MM.1S (cell line): ENCODE measurements around the gene NR6A1.

Source experiments
- DNase-seq: peaks from one replicate; pipeline ENCODE4 v3.0.0-alpha.2; 2015
- H2AFZ ChIP-seq: fragments of 300-600 bp; sonication (generic); 2 replicates; pipeline ENCODE4 v1.6.0; 2016; ENCODE audit warnings: antibody characterized with exemption, low read length
- H3F3A ChIP-seq: fragments of 300-600 bp; sonication (generic); 2 replicates; pipeline ENCODE4 v1.6.1; 2016; ENCODE audit warnings: mild to moderate bottlenecking, antibody characterized with exemption, low read length, moderate library complexity, mixed read lengths; ENCODE audit not compliant: insufficient read depth
- H3K27ac ChIP-seq: fragments of 300-600 bp; sonication (generic); 2 replicates; pipeline ENCODE4 v1.5.1; 2016; ENCODE audit warnings: mild to moderate bottlenecking, low read length
- H3K27me3 ChIP-seq: fragments of 300-600 bp; sonication (generic); replicated peaks from 2 replicates; pipeline ENCODE4 v1.6.0; 2016; ENCODE audit warnings: low read length; ENCODE audit not compliant: insufficient read depth
- H3K36me3 ChIP-seq: fragments of 300-600 bp; sonication (generic); replicated peaks from 2 replicates; pipeline ENCODE4 v1.6.1; 2016; ENCODE audit warnings: mild to moderate bottlenecking, low read length, mixed read lengths; ENCODE audit not compliant: insufficient read depth
- H3K4me1 ChIP-seq: fragments of 300-600 bp; sonication (generic); 2 replicates; pipeline ENCODE4 v1.6.1; 2016; ENCODE audit warnings: low read length, mixed read lengths
- H3K4me2 ChIP-seq: fragments of 300-600 bp; sonication (generic); 2 replicates; pipeline ENCODE4 v1.6.0; 2016; ENCODE audit warnings: low read depth, low read length
- H3K4me3 ChIP-seq: fragments of 300-600 bp; sonication (generic); 2 replicates; pipeline ENCODE4 v1.5.1; 2016; ENCODE audit warnings: low read length, mixed read lengths
- H3K79me2 ChIP-seq: fragments of 300-600 bp; sonication (generic); 2 replicates; pipeline ENCODE4 v1.6.1; 2016; ENCODE audit warnings: mixed run types, low read length, mixed read lengths
- H3K9ac ChIP-seq: fragments of 300-600 bp; sonication (generic); 2 replicates; pipeline ENCODE4 v1.6.1; 2016; ENCODE audit warnings: low read length, mixed read lengths
- H3K9me2 ChIP-seq: fragments of 300-600 bp; sonication (generic); replicated peaks from 2 replicates; pipeline ENCODE4 v1.6.1; 2016; ENCODE audit warnings: mild to moderate bottlenecking, low read length, mixed read lengths; ENCODE audit not compliant: insufficient read depth
- H3K9me3 ChIP-seq: fragments of 300-600 bp; sonication (generic); replicated peaks from 2 replicates; pipeline ENCODE4 v1.6.1; 2016; ENCODE audit warnings: mild to moderate bottlenecking, low read length, mixed read lengths; ENCODE audit not compliant: insufficient read depth
- H4K20me1 ChIP-seq: fragments of 300-600 bp; sonication (generic); 2 replicates; pipeline ENCODE4 v1.6.1; 2016; ENCODE audit warnings: mild to moderate bottlenecking, low read length, moderate library complexity, mixed read lengths; ENCODE audit not compliant: insufficient read depth
- EZH2 ChIP-seq: fragments of 300-600 bp; sonication (generic); optimal IDR thresholded peaks from 2 replicates; pipeline ENCODE3; 2017; ENCODE audit warnings: low read depth, mild to moderate bottlenecking, antibody characterized with exemption, low read length, mixed read lengths
- EZH2phosphoT487 ChIP-seq: fragments of 300-600 bp; sonication (generic); IDR thresholded peaks from 2 replicates; pipeline ENCODE4 v1.6.1; 2018; ENCODE audit warnings: antibody characterized with exemption, low read length
- TF ChIP-seq, protein P1 (sequence below): fragments of 300-600 bp; sonication (generic); IDR thresholded peaks from 2 replicates; pipeline ENCODE4 v1.5.1; 2016; ENCODE audit warnings: antibody characterized with exemption, low read length, mixed read lengths

NR6A1 gene

DNA sequence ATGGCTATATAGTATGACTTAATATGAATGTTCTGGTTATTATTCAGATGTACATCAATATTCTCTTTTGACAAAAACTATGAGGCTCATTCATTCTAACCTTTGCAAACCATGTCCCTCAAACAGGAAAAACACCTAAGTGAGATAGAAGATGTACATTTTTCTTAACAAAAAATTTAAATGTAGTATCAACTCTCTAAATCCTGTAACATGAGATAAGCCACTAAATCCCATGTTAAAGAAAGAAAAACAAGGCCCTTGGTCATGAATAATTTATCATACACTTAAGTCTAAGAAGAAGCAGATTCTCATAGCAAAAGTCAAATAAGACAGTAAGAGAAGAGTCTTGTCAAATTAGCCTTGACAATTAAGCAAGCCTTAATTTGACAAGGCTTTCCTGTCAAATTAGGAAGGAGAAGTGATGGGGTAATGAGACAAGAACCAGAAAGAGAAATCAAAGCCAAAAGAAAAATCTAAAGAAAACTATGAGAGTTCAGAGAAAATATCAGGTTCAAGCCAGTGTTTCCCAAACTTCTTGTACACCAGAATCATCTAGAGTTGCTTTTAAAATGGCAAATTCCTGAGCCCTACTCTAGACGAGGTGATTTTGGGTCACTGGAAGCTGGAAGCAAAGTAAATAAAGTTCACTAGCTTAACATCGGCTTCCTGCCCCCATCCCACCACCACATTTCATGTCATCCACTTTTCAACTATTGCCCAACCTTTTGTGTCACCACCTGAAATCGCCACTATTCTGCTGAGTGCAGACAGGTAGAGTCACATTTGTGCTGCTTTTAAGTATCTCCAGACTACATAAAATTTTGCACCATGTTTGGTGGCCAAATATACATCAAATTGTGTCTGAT, 76.5 kb downstream of the NR6A1 start:
- Histone ChIP-seq H3K79me2 (no peaks in the 10 kb centered on the region), H3K9me2 (no peaks in the 10 kb centered on the region), H3K4me3 (no peak overlapping the region), H3K9ac (no peak overlapping the region), H3K9me3 (no peaks in the 10 kb centered on the region), H3F3A (no peaks in the 10 kb centered on the region), H3K4me2 (no peak overlapping the region), H2AFZ (no peak overlapping the region), H4K20me1 (no peaks in the 10 kb centered on the region), H3K4me1 (no peaks in the 10 kb centered on the region), H3K27me3 (no peaks in the 10 kb centered on the region), H3K27ac (no peak overlapping the region), H3K36me3 (no peaks in the 10 kb centered on the region)
- DNase-seq: no peak
- TF ChIP-seq, protein P1, sequence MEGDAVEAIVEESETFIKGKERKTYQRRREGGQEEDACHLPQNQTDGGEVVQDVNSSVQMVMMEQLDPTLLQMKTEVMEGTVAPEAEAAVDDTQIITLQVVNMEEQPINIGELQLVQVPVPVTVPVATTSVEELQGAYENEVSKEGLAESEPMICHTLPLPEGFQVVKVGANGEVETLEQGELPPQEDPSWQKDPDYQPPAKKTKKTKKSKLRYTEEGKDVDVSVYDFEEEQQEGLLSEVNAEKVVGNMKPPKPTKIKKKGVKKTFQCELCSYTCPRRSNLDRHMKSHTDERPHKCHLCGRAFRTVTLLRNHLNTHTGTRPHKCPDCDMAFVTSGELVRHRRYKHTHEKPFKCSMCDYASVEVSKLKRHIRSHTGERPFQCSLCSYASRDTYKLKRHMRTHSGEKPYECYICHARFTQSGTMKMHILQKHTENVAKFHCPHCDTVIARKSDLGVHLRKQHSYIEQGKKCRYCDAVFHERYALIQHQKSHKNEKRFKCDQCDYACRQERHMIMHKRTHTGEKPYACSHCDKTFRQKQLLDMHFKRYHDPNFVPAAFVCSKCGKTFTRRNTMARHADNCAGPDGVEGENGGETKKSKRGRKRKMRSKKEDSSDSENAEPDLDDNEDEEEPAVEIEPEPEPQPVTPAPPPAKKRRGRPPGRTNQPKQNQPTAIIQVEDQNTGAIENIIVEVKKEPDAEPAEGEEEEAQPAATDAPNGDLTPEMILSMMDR: no peak
- TF ChIP-seq EZH2: no peak
- TF ChIP-seq EZH2phosphoT487: no peak

DNA sequence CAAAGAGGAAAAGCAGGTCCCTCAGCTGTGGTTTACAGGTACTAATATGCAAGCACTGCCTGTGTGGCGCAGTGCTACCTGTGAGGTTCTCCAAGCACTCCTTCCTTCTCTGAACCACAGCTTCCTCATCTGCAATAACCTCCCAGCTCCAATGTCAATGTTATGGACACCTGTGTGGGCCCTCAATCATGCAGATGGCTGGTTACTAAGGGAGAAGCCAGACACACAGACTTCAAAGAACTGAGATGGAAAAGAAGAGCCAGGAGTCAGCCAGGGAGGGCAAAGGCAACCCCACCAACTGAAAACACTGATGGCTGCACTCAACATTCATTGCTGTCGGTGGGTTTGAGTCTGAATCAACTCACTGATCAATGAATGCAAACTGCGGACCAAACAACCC, 77.7 kb downstream of the NR6A1 start:
- Histone ChIP-seq H3K4me3 (no peak overlapping the region), H3K9me3 (no peaks in the 10 kb centered on the region), H3K9ac (no peak overlapping the region), H4K20me1 (no peaks in the 10 kb centered on the region), H3K36me3 (no peaks in the 10 kb centered on the region), H3K9me2 (no peaks in the 10 kb centered on the region), H3F3A (no peaks in the 10 kb centered on the region), H3K27ac (no peak overlapping the region), H3K4me1 (no peaks in the 10 kb centered on the region), H3K4me2 (no peak overlapping the region), H2AFZ (no peak overlapping the region), H3K27me3 (no peaks in the 10 kb centered on the region), H3K79me2 (no peaks in the 10 kb centered on the region)
- TF ChIP-seq EZH2phosphoT487: no peak
- DNase-seq: no peak

DNA sequence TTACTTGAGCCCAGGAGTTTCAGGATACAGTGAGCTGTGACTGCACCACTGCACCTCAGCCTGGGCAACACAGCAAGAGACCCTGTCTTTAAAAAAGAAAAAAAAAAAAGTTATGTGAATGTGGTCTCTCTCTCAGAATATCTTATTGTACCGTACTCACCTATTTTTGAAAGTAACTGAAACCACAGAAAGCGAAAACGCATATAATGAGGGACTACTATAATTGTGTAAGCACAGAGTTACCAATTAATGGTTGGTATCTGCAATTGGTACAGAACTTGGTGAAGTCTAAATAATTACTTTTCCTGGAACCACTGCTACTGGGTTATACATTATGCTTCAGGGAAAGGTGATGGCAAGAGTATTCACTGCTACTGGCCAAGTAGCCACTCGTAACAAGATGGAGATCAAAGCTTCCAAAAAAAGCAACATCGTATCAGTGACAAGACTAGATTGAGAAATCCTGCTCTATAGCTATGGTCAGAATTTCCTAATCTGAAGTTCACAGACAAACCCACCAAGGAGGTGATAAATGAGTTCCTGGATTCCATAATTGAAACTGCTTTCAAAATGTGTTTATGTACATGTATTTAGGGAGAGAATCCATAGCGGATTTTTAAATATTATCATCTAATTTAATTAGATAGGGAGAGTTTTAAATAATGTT, 82.7 kb downstream of the NR6A1 start:
- Histone ChIP-seq H4K20me1 (no peaks in the 10 kb centered on the region), H3K9me3 (no peaks in the 10 kb centered on the region), H3K27me3 (no peaks in the 10 kb centered on the region), H3K9me2 (no peaks in the 10 kb centered on the region), H3K9ac (no peak overlapping the region), H3K36me3 (no peaks in the 10 kb centered on the region), H3K4me2 (no peak overlapping the region), H2AFZ (no peak overlapping the region), H3K79me2 (no peaks in the 10 kb centered on the region), H3K4me3 (no peak overlapping the region), H3F3A (no peaks in the 10 kb centered on the region), H3K27ac (no peak overlapping the region), H3K4me1 (no peaks in the 10 kb centered on the region)
- TF ChIP-seq EZH2phosphoT487 (no peak), EZH2 (no peak)
- TF ChIP-seq, protein P1: no peak
- no peak for DNase-seq
